B cell (primary cell): ENCODE measurements around the gene RNF227. TPM values are rescaled to one million over a fixed set of nuclear protein-coding genes. Genes with fewer than 3 reads are reported as not detected.

Experiments
- ATAC-seq: fragments of 200-7000 bp; cut with Tn5 transposase; one replicate; pipeline ENCODE4 v1.10.0; 2021; ENCODE audit warnings: low read depth, mild to moderate bottlenecking, moderate number of reproducible peaks, moderate library complexity
- CTCF ChIA-PET: fragments of 350-600 bp; sonication (Branson Sonifier 250); formaldehyde crosslinking; loops from one replicate; lab custom pipeline; 2021; ENCODE audit warnings: antibody characterized with exemption, inconsistent platforms; lab: Charles Lee
- POLR2A ChIA-PET: fragments of 350-600 bp; sonication (Branson Sonifier 250); formaldehyde crosslinking; loops from one replicate; lab custom pipeline; 2021; ENCODE audit warnings: antibody characterized with exemption; lab: Charles Lee
- DNase-seq: peaks from one replicate; pipeline ENCODE4 v3.0.0; 2013
- H2AFZ ChIP-seq: 2 replicates; pipeline ENCODE4 v1.6.1; 2012; ENCODE audit warnings: mild to moderate bottlenecking, low read depth, low read length; ENCODE audit not compliant: insufficient read depth, poor library complexity, severe bottlenecking
- H3K27ac ChIP-seq, 2 donors: 1 replicate in 1 of 2; 2 replicates in 1 of 2; pipeline ENCODE4 v1.5.1; 2012 to 2013; ENCODE audit warnings: low read length in 2 of 2, mild to moderate bottlenecking in 2 of 2, moderate library complexity in 1 of 2
- H3K27me3 ChIP-seq, 4 experiments: fragments of 200-600 bp in 1 of 4; sonication (generic) in 1 of 4; replicated peaks in 1 of 4; 1 replicate in 2 of 4; 2 replicates in 2 of 4; pipeline versions ENCODE4 v1.6.1 to v1.7.0; 2013 to 2016; ENCODE audit warnings: low read length in 3 of 4, mild to moderate bottlenecking in 2 of 4, mixed read lengths in 1 of 4, moderate library complexity in 1 of 4; ENCODE audit not compliant: insufficient read depth in 4 of 4, control insufficient read depth in 3 of 4; ENCODE audit errors: control extremely low read depth in 1 of 4
- H3K36me3 ChIP-seq, 2 experiments: replicated peaks in 1 of 2; 1 replicate in 1 of 2; 2 replicates in 1 of 2; pipeline versions ENCODE4 v1.6.1 to v1.7.1; 2013; ENCODE audit warnings: low read length in 1 of 2; ENCODE audit not compliant: insufficient read depth in 2 of 2, control insufficient read depth in 1 of 2; ENCODE audit errors: control extremely low read depth in 1 of 2, extremely low read depth in 1 of 2
- H3K4me1 ChIP-seq, 2 donors: fragments of 200-600 bp in 1 of 2; sonication (generic) in 1 of 2; 1 replicate in 1 of 2; 2 replicates in 1 of 2; pipeline versions ENCODE4 v1.5.1 to v1.6.1; 2013 to 2017; ENCODE audit warnings: low read length in 2 of 2; ENCODE audit not compliant: control insufficient read depth in 2 of 2, insufficient read depth in 2 of 2
- H3K4me2 ChIP-seq: replicated peaks from 2 replicates; pipeline ENCODE3; 2012; ENCODE audit warnings: mild to moderate bottlenecking, low read depth, low read length; ENCODE audit not compliant: poor library complexity, severe bottlenecking
- H3K4me3 ChIP-seq, 5 experiments: fragments of 200-600 bp in 1 of 5; sonication (generic) in 1 of 5; 1 replicate in 3 of 5; 2 replicates in 2 of 5; pipeline versions ENCODE4 v1.5.1 to v1.7.0; 2011 to 2016; ENCODE audit warnings: low read length in 4 of 5, mild to moderate bottlenecking in 4 of 5, low read depth in 2 of 5, control low read depth in 1 of 5, moderate library complexity in 1 of 5; ENCODE audit not compliant: insufficient read depth in 1 of 5; ENCODE audit errors: control extremely low read depth in 1 of 5, extremely low read depth in 1 of 5
- H3K79me2 ChIP-seq: fragments of 200-600 bp; sonication (generic); one replicate; pipeline ENCODE4 v1.6.0; 2016; ENCODE audit warnings: low read length; ENCODE audit not compliant: control insufficient read depth, insufficient read depth
- H3K9ac ChIP-seq: fragments of 200-600 bp; sonication (generic); 2 replicates; pipeline ENCODE4 v1.6.1; 2017; ENCODE audit warnings: mild to moderate bottlenecking, low read length, moderate library complexity
- H3K9me3 ChIP-seq, 3 donors: one replicate each; pipeline versions ENCODE4 v1.6.1 to v1.7.1; 2013; ENCODE audit warnings: low read length in 2 of 3; ENCODE audit not compliant: control insufficient read depth in 2 of 3, insufficient read depth in 1 of 3; ENCODE audit errors: control extremely low read depth in 1 of 3
- H4K20me1 ChIP-seq: 2 replicates; pipeline ENCODE4 v1.6.0; 2012; ENCODE audit warnings: mild to moderate bottlenecking, low read length; ENCODE audit not compliant: insufficient read depth, control insufficient read depth, poor library complexity, severe bottlenecking
- H3K27ac Mint-ChIP-seq: one replicate; pipeline ENCODE4 v1.8.0; 2021; ENCODE audit warnings: mixed read lengths
- H3K27me3 Mint-ChIP-seq: one replicate; pipeline ENCODE4 v1.8.0; 2021; ENCODE audit warnings: mixed read lengths
- H3K4me1 Mint-ChIP-seq: one replicate; pipeline ENCODE4 v1.8.0; 2021; ENCODE audit warnings: mixed read lengths
- H3K4me3 Mint-ChIP-seq: one replicate; pipeline ENCODE4 v1.8.0; 2021; ENCODE audit warnings: mixed read lengths
- H3K9me3 Mint-ChIP-seq: one replicate; pipeline ENCODE4 v1.8.0; 2022; ENCODE audit warnings: mixed read lengths; ENCODE audit not compliant: insufficient read depth
- CTCF ChIP-seq: fragments of 200-600 bp; IDR thresholded peaks from one replicate; pipeline ENCODE4 v1.8.0; 2022; ENCODE audit warnings: antibody characterized with exemption, mild to moderate bottlenecking
- EZH2 ChIP-seq: IDR thresholded peaks from 2 replicates; pipeline ENCODE4 v1.6.1; 2012; ENCODE audit warnings: borderline replicate concordance, low read depth, mild to moderate bottlenecking, moderate library complexity, low read length; ENCODE audit not compliant: insufficient read depth, poor library complexity, severe bottlenecking
- WGBS: methylation state at CpG from one replicate; pipeline ENCODE4 v1.1.5; 2013; ENCODE audit warnings: missing lambda C conversion rate; ENCODE audit not compliant: insufficient coverage; 5-methylcytosine and 5-hydroxymethylcytosine counted together
- intact Hi-C: fragments of 100-400 bp; cut with micrococcal nuclease; formaldehyde crosslinking; loops from one replicate; pipeline ENCODE4 v1.10.0; 2022
- polyA plus RNA-seq: library from polyadenylated mRNA; depleted of rRNA; stranded (reverse); fragments of >200 nt; gene quantifications from 2 replicates; pipeline ENCODE4 v1.2.3, GENCODE V29; 2012
- total RNA-seq, 2 donors: library from RNA; stranded (reverse); fragments of 120-200 nt in 1 of 2; gene quantifications; 1 replicate in 1 of 2; 2 replicates in 1 of 2; pipeline versions ENCODE4 v1.2.3 to v1.2.4, GENCODE V29; 2013 to 2022

The RNF227 gene
- total and polyA plus RNA-seq, 2 donors (not counting 1 experiment from before 2014, with no cell fraction given), result 3.8 to 11.8 TPM

- Mint-ChIP-seq H3K9me3 (no peaks in the 10 kb centered on the region), H3K4me3 (no peak overlapping the region)
Measured at GRCh38 chr17:7894866-7895265, 21.2 kb downstream of the RNF227 start.

GRCh38 chr17:7894226-7894625 lies 21.9 kb downstream of the RNF227 start:
- H3K9me3 ChIP-seq, result no peaks in the 10 kb centered on the region
- CTCF ChIA-PET, result no interaction called here
- H3K36me3 ChIP-seq, result peaks cover 2 to 54% of the 10 kb centered on the region in 2 experiments
- H2AFZ ChIP-seq, result no peak overlapping the region
- H3K4me3 ChIP-seq, result no peak overlapping the region
- H3K27ac ChIP-seq, result no peak overlapping the region
- intact Hi-C loops, result no loop called here
- 90% methylated on average over 5 of the region's 9 CpGs for WGBS
- POLR2A ChIA-PET, result no interaction called here
- TF ChIP-seq CTCF (no peak), EZH2 (no peak)
- no peaks in the 10 kb centered on the region for H3K27me3 ChIP-seq
- H3K4me1 Mint-ChIP-seq, result no peaks in the 10 kb centered on the region
- ATAC-seq, result no peak
- no peaks in the 10 kb centered on the region for H3K4me1 ChIP-seq
- H3K4me2 ChIP-seq, result no peak overlapping the region
- no peaks in the 10 kb centered on the region for H3K79me2 ChIP-seq
- H3K9ac ChIP-seq, result no peak overlapping the region
- H4K20me1 ChIP-seq, result no peaks in the 10 kb centered on the region
- H3K27ac Mint-ChIP-seq, result no peak overlapping the region
- no peak overlapping the region for H3K4me3 Mint-ChIP-seq
- no peaks in the 10 kb centered on the region for H3K27me3 Mint-ChIP-seq
- H3K9me3 Mint-ChIP-seq, result no peaks in the 10 kb centered on the region
- no peak for DNase-seq

More at GRCh38 chr17:7894866-7895265, 21.2 kb downstream of the RNF227 start:
- Histone ChIP-seq H3K4me1 (no peaks in the 10 kb centered on the region), H2AFZ (no peak overlapping the region), H3K79me2 (no peaks in the 10 kb centered on the region), H3K9ac (no peak overlapping the region), H3K36me3 (peaks cover 4 to 61% of the 10 kb centered on the region in 2 experiments), H3K4me3 (no peak overlapping the region), H3K9me3 (no peaks in the 10 kb centered on the region), H3K27me3 (no peaks in the 10 kb centered on the region), H4K20me1 (no peaks in the 10 kb centered on the region), H3K27ac (no peak overlapping the region), H3K4me2 (no peak overlapping the region)
- Mint-ChIP-seq H3K4me1 (no peaks in the 10 kb centered on the region), H3K27me3 (no peaks in the 10 kb centered on the region), H3K27ac (no peak overlapping the region)
- POLR2A ChIA-PET, result no interaction called here
- CTCF ChIA-PET, result interaction anchor here (1.1 kb wide), 1 partner anchor 33 kb away, joined by 3 read pairs; no protein-coding TSS in a partner anchor
- ATAC-seq (no peak), DNase-seq (no peak)
- WGBS, result 100% methylated on average over 3 of the region's 8 CpGs
- intact Hi-C loops, result no loop called here
- TF ChIP-seq CTCF, result no peak
- TF ChIP-seq EZH2, result no peak
